Activated CD4-positive, CD25-positive, alpha-beta regulatory T cell (primary cell): ENCODE measurements around the gene KMT2E.
"Not testable (repeated sequence)": the region's sequence is repeated elsewhere in the genome, so short reads cannot be mapped to it uniquely, and the experiment has no call there.

ENCODE experiments used
- DNase-seq, 4 experiments: peaks; one replicate each; lab custom pipeline; 2025; lab: John Stamatoyannopoulos, UW

Gene KMT2E

DNA sequence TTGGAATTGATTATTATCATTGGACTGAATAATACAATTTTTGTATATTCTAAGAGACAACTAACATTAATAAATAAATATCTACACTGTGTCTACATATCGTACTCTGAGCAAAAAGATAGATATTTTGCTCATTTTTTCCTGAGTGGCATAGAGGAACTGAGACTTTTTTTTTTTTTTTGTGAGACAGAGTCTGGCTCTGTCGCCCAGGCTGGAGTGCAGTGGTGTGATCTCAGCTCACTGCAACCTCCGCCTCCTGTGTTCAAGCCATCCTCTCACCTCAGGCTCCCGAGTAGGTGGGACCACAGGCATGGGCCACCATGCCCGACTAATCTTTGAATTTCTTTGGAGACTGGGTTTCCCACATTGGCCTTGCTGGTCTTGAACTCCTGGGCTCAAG, 14.0 kb downstream of the KMT2E start:
- no peak for DNase-seq

DNA sequence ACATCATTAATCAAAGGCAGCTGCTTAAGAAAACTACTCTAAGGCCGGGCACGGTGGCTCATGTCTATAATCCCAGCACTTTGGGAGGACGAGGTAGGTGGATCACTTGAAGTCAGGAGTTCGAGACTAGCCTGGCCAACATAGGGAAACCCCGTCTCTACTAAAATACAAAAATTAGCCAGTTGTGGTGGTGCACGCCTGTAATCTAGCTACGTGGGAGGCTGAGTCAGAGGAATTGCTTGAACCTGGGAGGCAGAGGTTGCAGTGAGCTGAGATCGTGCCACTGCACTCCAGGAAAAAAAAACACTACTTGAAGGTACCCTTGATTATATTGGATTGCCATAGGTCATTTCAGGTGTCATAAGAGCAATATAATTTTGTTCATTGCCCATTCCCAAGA, 14.9 kb downstream of the KMT2E start:
- DNase-seq, result not testable (repeated sequence)

DNA sequence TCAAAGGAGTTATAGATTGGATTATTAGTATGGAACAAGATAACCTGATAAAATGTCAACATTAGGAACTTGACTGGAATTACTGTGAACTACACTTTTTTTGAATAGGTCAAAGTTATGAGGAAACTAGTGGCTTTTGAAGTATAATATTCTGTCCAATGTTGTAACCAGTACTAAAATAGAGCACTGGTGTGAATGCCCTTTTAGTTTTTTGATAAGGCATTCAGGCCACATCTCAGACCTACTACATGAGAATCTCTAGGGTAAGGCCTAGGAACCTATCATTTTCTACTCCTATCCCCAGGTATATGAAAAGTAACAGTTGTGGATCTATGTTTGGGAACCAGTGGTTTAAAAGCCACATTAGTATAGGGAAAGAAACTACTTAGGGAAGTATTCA, 16.4 kb downstream of the KMT2E start:
- no peak for DNase-seq

DNA sequence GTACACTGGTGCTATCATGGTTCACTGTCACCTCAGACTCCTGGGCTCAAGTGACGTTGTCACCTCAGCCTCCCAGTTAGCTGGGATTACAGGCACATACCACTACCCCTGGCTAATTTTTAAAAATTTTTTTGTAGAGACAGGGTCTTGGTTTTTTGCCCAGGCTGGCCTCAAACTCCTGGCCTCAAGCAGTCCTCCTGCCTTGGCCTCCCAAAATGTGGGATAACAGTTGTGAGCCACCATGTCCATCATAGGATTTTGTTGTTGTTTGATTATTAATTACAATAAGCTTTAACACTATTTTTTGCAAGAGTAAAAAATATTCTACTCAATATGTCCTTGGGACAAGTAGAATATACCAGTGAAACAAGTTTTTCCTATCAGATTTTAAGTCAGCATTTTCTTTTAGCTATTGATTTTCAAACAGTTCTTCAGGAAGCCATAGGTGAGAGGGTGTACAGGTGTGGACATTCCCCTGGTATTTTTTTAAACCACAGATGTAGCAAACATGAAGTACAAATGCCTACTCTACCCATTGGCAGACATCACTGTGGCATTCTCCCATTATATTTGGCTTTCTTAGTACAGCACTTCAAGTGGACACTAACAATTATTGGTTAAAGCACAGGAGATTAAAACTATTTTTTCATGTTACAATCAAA, 18.7 kb downstream of the KMT2E start:
- no peak for DNase-seq

DNA sequence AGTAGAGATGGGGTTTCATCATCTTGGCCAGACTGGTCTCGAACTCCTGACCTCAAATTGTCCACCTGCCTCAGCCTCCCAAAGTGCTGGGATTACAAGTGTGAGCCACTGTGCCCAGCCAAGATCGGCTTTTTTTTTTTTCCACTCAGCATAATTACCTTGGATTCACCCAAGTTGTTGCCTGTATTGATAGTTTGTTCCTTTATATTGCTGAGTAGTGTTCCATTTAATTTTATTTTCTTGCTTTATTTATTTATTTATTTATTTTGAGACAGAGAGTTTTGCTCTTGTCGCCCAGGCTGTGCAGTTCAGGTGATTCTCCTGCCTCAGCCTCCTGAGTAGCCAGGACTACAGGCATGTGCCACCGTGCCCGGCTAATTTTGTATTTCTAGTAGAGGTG, 21.3 kb downstream of the KMT2E start:
- DNase-seq, result no peak

DNA sequence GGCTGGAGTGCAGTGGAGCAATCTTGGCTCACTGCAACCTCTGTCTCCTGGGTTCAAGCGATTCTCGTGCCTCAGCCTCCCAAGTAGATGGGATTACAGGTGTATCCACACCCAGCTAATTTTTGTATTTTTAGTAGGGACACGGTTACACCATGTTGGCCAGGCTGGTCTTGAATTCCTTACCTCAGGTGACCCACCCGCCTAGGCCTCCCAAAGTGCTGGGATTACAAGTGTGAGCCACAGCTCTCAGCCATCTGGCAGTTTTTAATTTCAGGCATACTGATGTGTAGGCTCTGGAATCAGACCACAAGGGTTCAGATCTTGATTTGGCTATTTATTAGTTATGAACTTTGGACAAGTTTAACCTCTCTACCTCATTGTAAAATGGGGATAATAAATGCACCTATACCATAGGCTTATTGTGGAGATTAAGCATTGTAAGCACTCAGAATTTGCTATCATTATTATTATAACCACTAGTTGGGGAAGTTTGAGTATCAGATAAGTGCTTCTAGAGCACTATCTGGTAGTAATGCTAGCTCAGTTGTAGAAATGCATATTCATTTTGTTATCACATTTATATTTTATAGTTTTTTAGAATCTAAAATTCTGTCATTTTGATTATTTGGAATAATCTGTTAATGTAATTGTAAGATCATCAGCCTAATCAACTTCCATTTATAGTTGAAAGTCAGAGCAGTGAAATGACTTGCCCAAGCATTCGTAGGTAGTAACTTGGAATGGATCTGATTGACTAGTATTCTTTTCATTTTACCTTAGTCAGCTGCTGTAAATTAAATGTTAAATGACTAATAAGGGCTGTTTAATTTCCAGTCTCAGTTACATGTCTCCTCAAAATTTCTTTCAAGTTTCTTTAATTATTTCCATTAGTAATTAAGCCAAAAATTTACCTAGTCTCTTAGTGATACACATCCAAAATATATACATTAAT, 22.5 kb downstream of the KMT2E start:
- DNase-seq, result no peak

DNA sequence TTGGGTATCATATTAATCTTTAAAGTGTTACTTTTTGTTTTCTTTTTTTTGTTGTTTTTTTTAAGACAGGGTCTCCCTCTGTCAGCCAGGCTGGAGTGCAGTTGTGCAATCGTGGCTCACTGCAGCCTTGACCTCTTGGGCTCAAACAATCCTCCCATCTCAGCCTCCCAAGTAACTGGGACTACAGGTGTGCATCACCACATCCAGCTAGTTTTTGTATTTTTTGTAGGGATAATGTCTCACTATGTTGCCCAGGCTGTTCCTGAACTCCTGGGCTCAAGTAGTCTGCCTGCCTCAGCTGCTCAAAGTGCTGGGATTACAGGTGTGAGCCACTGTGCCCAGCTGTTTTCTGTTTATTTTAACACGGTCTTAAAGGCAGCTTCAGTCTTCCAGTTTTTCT, 23.3 kb downstream of the KMT2E start:
- DNase-seq, result no peak

DNA sequence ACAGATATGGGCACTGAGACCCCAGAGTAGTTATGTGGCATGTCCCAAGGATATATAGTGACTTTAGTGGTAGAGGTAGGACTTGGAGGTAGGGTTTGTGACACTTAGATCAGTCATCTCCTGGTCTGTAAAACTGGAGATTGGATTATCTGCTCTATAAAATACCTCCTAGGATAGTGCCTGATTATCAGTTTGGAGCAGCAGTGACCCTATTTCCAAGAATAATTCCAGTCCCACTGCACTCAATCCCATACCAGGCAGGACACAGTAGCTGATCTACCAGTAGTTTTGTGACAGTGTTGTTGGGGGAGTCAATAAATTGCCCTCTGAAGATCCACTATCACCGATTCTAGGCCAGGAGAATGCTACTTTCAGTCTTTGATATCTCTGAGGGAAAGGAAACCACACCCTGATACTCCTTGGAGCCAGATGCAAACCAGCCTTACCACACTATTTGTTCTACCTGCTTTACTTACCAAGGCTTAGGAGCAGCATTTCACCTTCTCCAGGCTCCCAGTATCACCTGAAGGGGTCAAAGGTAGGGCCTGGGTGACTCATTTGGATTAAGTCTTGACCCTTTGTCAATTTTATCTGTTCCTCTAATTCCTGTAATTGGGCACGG, 30.6 kb downstream of the KMT2E start:
- no peak for DNase-seq

DNA sequence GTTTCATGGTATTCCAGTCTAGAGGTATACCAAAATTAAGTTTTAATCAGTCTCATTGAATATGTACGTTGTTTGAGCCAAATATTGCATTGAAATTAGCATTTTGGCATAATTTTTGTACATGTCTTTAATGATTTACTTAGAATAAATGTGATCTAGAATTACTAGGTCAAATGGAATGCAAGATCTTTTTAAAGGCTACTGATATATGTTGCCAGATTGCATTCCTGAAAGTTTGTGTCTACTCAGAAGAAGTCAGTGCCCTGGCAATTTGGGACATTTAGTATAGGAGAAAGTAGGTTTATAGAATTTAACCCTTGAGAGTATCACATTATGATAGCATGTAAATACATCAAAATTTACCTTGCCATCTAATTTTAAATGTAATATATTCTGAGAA, 32.4 kb downstream of the KMT2E start:
- no peak for DNase-seq

DNA sequence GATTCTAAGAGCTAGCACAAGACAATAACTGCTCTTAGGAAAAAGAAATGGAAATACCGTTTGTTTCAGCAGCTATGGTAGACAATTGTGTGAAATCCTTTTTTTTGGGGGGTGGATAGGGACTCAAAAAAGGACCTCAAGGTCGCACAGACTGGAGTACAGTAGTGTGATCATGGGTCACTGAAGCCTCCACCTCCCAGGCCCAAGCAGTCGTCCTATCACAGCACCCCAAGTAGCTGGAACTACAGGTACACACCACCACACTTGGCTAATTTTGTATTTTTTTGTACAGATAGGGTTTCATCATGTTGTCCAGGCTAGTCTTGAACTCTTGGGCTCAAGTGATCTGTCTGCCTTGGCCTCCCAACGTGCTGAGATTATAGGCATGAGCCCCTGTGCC, 33.9 kb downstream of the KMT2E start:
- DNase-seq, result no peak

DNA sequence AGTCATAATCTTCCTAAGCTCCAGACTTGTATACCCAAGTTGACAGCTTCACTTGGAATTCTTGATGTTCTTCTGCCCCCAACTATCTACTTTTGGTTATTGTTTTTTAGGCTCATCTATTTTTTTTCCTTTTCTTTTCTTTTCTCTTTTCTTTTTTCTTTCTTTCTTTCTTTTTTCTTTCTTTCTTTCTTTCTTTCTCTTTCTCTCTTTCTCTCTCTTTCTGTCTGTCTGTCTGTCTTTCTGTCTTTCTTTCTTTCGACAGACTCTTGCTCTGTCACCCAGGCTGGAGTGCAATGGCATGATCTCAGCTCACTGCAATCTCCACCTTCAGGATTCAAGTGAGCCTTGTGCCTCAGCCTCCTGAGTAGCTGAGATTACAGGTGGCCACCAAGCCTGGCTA, 36.5 kb downstream of the KMT2E start:
- no peak for DNase-seq

DNA sequence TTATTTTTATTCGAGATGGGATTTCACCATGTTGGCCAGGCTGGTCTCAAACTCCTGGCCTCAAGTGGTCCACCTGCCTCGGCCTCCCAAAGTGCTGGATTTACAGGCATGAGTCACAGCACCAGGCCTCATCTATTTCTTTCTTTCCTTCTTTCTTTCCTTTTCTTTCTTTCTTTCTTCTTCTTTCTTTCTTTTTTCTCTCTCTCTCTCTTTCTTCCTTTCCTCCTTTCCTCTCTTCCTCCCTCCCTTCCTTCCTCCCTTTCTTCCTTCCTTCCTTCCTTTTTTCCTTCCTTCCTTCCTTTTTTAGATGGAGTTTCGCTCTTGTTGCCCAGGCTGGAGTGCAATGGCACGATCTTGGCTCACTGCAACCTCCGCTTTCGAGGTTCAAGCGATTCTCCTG, 36.9 kb downstream of the KMT2E start:
- not testable (repeated sequence) for DNase-seq

DNA sequence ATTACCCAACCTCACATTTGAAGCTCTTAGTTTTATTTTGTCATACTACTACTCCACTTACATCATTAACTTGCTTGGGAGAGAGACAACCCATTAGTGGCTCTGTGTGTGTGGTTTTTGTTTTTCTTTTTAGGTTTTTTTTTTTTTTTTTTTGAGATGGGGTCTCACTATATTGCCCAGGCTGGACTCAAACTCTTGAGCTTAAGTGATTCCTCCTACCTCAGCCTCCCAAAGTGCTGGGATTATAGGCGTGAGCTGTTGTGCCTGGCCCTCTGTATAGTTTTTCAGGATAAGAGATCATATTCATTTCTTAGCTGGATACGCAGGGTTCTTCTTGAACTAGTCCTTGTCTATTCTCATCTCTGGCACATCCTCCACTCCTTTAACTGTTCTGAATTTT, 41.1 kb downstream of the KMT2E start:
- no peak for DNase-seq

DNA sequence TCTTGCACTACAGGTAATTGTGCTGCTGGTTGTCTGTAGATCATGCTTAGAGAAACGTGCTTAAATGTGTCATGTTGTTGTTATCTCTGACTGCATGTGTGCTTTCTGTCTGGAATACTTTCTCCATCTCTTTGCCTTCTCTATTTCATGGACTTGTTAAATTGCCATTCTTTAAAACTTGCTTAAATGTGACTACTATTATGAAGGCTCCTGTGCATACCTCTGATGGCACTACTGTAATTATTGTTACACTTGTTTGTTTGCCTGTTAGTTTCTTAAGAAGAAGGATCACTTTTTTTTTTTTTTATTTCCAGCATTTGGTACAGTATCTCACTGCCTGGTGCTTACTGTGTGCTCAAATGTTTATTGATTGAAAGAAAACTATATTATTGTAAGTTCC, 41.6 kb downstream of the KMT2E start:
- no peak for DNase-seq

DNA sequence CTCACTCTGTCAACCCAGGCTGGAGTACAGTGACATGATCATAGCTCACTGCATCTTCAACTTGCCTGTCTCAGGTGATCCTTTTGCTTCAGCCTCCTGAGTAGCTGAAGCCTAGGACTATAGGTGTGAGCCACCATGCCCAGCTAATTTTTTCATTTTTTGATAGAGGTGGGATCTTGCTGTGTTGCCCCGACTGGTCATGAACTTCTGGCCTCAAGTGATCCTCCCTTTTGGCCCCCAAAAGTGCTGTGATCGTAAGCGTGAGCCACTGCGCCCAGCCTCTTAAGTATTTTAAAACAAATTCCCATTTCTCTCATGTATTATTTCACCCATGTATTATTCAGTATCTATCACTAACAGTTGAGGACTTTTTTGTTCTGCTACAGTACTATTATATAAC, 43.5 kb downstream of the KMT2E start:
- no peak for DNase-seq

DNA sequence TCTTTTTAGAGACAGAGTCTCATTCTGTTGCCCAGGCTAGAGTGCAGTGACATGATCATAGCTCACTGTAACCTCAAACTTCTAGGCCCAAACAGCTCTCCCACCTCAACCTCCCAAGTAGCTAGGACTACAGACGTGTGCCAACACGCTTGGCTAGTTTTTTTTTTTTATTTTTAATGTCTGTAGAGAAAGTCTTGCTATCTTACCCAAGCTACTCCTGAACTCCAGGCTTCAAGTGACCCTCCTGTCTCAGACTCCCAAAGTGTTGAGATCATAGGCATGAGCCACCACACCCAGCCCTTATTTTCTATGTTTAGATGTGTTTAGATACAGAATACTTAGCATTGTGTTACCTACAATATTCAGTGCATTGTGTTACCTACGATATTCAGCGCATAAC, 46.4 kb downstream of the KMT2E start:
- DNase-seq, result no peak

DNA sequence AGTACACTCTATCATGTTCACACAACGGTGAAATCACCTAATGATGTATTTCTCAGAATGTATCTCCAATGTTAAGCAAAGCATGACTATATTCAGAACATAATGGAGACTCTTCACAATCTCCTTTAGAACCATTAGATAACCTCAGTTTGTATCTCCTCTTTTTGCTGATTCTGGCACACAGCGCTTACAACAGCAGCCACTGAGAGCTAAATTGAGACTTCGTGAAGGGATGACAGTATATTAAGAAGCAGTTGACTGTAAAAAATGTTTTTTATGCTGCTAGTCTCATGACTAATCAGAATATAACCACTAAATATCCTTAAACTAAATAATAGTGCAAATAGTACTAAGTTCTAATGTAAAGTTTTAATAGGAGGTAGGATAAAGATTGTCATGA, 46.9 kb downstream of the KMT2E start:
- DNase-seq, result no peak

DNA sequence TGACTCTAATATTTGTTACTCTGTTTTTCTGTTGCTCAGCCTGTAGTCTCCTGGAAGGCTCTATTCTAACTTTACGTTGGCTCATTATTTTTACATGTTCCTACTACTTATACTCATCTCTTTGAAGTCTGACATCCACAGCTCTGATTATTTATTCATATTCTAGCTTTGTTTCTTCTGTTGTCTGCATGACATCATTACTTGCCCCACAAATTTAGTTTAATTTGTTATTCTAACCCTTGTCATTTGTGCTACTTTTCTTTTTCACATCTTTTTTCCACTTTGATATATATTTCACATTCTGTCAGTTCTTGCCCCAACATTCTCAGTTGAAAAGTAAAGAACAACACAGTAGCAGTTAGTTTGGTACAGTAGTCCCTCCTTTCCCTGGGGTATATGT, 51.1 kb downstream of the KMT2E start:
- no peak for DNase-seq

DNA sequence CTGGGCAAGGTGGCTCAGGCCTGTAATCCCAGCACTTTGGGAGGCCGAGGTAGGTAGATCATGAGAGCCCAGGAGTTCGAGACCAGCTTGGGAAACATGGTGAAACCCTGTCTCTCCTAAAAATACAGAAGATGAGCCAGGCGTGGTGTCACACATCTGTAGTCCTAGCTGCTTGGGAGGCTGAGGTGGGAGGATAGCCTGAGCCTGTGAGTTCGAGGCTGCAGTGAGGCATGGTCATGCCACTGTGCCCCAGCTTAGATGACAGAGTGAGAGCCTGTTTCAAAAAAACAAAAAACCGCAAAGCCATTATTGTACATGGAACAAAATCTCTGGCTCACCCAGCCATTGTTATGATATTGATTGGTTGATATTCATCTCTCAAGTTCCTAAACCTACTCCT, 53.7 kb downstream of the KMT2E start:
- no peak for DNase-seq

DNA sequence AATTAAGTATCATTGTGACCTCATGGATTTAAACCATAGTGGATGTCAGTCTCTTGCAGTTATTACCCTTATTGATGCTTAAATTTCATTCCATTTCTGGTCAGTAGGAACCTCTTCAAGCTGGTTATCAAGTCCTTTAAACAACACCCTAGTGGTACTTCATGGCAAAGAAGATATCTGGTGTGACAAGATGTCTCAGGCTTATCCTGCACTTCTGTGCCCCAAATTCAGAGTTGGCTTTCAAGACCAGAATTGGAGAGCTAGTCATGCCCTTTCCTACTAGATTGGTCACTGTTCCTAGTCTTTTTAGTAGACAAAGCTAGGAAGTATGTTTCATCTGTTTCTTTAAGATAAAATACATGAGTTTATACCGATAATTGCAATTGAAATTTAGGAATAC, 54.9 kb downstream of the KMT2E start:
- no peak for DNase-seq

DNA sequence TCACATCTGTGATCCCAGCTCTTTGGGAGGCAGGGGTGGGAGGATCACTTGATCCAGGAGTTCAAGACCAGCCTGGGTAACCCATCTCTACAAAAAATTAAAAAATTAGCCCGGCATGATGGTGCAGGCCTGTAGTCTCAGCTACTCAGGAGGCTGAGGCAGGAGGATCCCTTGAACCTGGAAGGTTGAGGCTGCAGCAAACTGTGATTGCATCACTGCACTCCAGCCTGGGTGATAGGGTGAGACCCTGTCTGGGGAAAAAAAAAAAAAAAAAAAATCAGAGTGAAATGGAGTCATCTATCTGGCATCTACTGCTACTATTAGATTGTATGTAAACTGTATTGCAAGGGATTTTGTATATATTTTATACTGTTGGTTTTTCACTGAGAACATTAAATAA, 59.1 kb downstream of the KMT2E start:
- DNase-seq, result no peak

DNA sequence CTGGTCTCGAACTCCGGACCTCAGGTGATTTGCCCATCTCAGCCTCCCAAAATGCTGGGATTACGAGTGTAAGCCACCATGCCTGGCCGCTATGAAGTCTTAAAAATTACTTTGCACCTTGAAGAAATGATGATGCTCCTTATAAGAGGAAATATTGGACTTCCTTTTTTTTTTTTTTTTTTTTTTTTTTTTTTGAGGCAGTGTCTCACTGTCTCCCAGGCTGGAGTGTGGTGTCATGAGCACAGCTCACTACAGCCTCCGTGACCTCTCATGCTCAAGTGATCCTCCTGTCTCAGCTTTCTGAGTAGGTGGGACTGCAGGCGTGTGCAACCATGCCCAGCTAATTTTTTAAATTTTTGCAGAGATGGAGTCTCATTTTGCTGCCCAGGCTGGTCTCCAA, 65.3 kb downstream of the KMT2E start:
- DNase-seq, result no peak

DNA sequence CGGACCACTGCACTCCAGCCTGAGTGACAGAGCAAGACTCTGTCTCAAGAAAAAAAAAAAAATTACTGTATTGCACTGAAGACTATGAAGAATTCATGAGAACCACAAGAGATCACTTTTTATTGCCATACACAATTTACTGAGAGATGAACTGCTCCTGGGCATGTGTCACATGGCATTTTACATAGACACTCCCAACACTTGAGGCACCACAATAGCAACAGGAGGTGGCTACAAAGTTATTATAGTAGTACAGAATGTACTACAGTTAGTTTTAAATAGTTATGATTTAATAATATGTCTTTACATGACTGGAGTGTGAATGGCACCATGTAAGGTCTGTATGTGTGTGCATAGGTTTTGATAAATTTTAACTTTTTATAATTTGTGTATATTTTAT, 70.6 kb downstream of the KMT2E start:
- no peak for DNase-seq
